ENCODE results near the gene KRT6A. TPM values are rescaled to one million over a fixed set of nuclear protein-coding genes. Genes with fewer than 3 reads are reported as not detected.

The KRT6A gene
- total and polyA plus RNA-seq, 2 of the 8 experiments (the other 6 are each of a cell fraction or from before 2014, with no cell fraction given), result 0.11 TPM; not detected in 1

DNA sequence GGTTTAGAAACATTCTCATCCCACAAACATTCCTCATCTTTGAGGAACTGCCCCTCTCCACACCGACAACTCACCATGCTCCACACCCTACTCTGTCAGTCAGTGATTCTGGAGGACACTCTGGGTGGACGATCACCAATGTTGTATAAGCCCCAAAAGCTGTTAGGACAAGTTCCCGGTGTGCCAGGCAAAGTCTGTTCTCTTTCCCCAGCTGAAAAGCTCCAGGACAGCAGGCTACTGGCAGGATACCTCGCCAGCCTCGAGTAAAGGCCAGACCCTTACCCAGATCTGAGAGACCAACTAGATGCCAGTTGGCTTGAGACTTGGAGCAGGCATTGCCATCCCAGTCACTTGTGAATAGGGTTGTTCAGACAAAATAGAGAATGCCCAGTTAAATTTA is 15.2 kb upstream of the KRT6A start:
- Histone ChIP-seq H3K14ac (ENCODE audit: insufficient read length) (no peak overlapping the region), H2BK5ac (ENCODE audit: low read depth, low read length) (no peak overlapping the region), H3K9ac (replicated peaks in 1 of 4; ENCODE audit: extremely low read depth in 1 of 4, low read depth in 3 of 4, low read length in 3 of 4) (no peak overlapping the region), H2BK12ac (ENCODE audit: low read depth, low read length) (no peak overlapping the region), H3K4ac (replicated peaks; ENCODE audit: insufficient read length, low read depth, low read length) (no peak overlapping the region), H3K27me3 (replicated peaks in 1 of 4; ENCODE audit: control insufficient read depth in 3 of 4, extremely low read depth in 1 of 4, insufficient read depth in 3 of 4, low read length in 3 of 4) (no peaks in the 10 kb centered on the region), H2AK5ac (ENCODE audit: low read depth, low read length) (no peak overlapping the region), H2BK120ac (replicated peaks; ENCODE audit: low read depth, low read length) (no peak overlapping the region), H3K27ac (ENCODE audit: low read depth, low read length) (no peak overlapping the region), H4K20me1 (replicated peaks in 1 of 2; ENCODE audit: control insufficient read depth in 1 of 2, insufficient read depth in 2 of 2, low read length in 2 of 2) (no peaks in the 10 kb centered on the region), H3K23me2 (ENCODE audit: low read depth, low read length) (no peaks in the 10 kb centered on the region; the same call in 1 of the 2 replicates), H4K5ac (ENCODE audit: insufficient read length, low read depth, low read length) (no peak overlapping the region), H3K56ac (replicated peaks; ENCODE audit: insufficient read length, low read depth, low read length) (no peak overlapping the region), H3K4me3 (ENCODE audit: extremely low read depth in 1 of 4, insufficient read depth in 2 of 4, low read depth in 3 of 4, low read length in 4 of 4) (no peak overlapping the region), H2AFZ (ENCODE audit: low read length) (no peak overlapping the region), H3K79me2 (ENCODE audit: control insufficient read depth in 1 of 2, insufficient read depth in 2 of 2, low read length in 2 of 2) (no peaks in the 10 kb centered on the region), H3K9me3 (ENCODE audit: insufficient read depth in 2 of 2, low read depth in 1 of 2, low read length in 1 of 2) (peaks cover 2 to 6% of the 10 kb centered on the region in 2 experiments; a peak in 1 of 4 replicates), H3K4me2 (ENCODE audit: insufficient read depth in 1 of 2, low read depth in 2 of 2, low read length in 2 of 2) (no peak overlapping the region), H2BK15ac (ENCODE audit: low read length) (no peak overlapping the region), H4K91ac (replicated peaks; ENCODE audit: insufficient read length, low read length) (no peak overlapping the region), H2BK20ac (ENCODE audit: low read length) (no peak overlapping the region), H3K36me3 (ENCODE audit: control insufficient read depth in 2 of 4, insufficient read depth in 4 of 4, low read length in 3 of 4) (no peaks in the 10 kb centered on the region), H3K79me1 (ENCODE audit: low read depth, low read length) (no peaks in the 10 kb centered on the region), H3K18ac (ENCODE audit: extremely low read depth, low read length) (no peak overlapping the region), H3K23ac (ENCODE audit: insufficient read length) (no peak overlapping the region), H3K4me1 (replicated peaks in 1 of 4; ENCODE audit: control insufficient read depth in 3 of 4, insufficient read depth in 4 of 4, low read length in 3 of 4) (no peaks in the 10 kb centered on the region), H4K8ac (ENCODE audit: extremely low read depth, insufficient read depth, low read length) (no peak overlapping the region)
- ChIA-PET CTCF (ENCODE audit: partially characterized antibody) (interaction anchor here (0.7 to 4.8 kb wide), 17 partner anchors 9 to 368 kb away, joined by 3 to 36 read pairs (median 5); partner anchors contain the start of genes KRT5, KRT6A and KRT74), POLR2A (ENCODE audit: partially characterized antibody) (no interaction called here)
- 96% methylated on average over 5 of the region's 5 CpGs; no CpG with 5 or more reads in 1 of the 2 experiments for WGBS, 2 experiments (ENCODE audit: extremely low coverage in 1 of 2, insufficient coverage in 1 of 2, insufficient read length in 1 of 2, insufficient replicate concordance in 2 of 2, low coverage in 1 of 2, low lambda C conversion rate in 2 of 2, missing lambda C conversion rate in 1 of 2)
- DNase-seq (ENCODE audit: low read depth in 1 of 2, low spot score in 2 of 2) (no peak), FAIRE-seq (no peak)
- TF ChIP-seq SUZ12 (IDR thresholded peaks at IDR 0.05; ENCODE audit: low read length), result no peak
- TF ChIP-seq, protein P1, sequence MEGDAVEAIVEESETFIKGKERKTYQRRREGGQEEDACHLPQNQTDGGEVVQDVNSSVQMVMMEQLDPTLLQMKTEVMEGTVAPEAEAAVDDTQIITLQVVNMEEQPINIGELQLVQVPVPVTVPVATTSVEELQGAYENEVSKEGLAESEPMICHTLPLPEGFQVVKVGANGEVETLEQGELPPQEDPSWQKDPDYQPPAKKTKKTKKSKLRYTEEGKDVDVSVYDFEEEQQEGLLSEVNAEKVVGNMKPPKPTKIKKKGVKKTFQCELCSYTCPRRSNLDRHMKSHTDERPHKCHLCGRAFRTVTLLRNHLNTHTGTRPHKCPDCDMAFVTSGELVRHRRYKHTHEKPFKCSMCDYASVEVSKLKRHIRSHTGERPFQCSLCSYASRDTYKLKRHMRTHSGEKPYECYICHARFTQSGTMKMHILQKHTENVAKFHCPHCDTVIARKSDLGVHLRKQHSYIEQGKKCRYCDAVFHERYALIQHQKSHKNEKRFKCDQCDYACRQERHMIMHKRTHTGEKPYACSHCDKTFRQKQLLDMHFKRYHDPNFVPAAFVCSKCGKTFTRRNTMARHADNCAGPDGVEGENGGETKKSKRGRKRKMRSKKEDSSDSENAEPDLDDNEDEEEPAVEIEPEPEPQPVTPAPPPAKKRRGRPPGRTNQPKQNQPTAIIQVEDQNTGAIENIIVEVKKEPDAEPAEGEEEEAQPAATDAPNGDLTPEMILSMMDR (IDR thresholded peaks at IDR 0.05; ENCODE audit: control extremely low read depth in 1 of 3, insufficient read depth in 1 of 3, low read depth in 1 of 3, low read length in 3 of 3), result no peak
- TF ChIP-seq NRF1 (IDR thresholded peaks at IDR 0.05; ENCODE audit: low read depth, low read length), result no peak
- no peak for TF ChIP-seq SIN3A (conservative IDR thresholded peaks at IDR 0.05 in 1 of 2, IDR thresholded peaks at IDR 0.05 in 1 of 2; ENCODE audit: low read depth in 1 of 2, low read length in 2 of 2)
- no peak for TF ChIP-seq CHD2 (IDR thresholded peaks at IDR 0.05; ENCODE audit: low read length)
- TF ChIP-seq SRF (IDR thresholded peaks at IDR 0.05; ENCODE audit: low read depth, low read length), result no peak
- TF ChIP-seq BACH1 (IDR thresholded peaks at IDR 0.05; ENCODE audit: low read length), result no peak
- no peak for TF ChIP-seq CEBPB (IDR thresholded peaks at IDR 0.05; ENCODE audit: low read depth, low read length)
- TF ChIP-seq CREB1 (IDR thresholded peaks at IDR 0.05), result no peak
- TF ChIP-seq SP4 (IDR thresholded peaks at IDR 0.05; ENCODE audit: low read length), result no peak
- TF ChIP-seq CBX8 (IDR thresholded peaks at IDR 0.05; ENCODE audit: borderline replicate concordance, low read depth, low read length), result no peak
- no peak for TF ChIP-seq KDM5A (IDR thresholded peaks at IDR 0.05; ENCODE audit: low read length)
- TF ChIP-seq BCL11A (IDR thresholded peaks at IDR 0.05; ENCODE audit: low read depth in 2 of 2, low read length in 2 of 2), result no peak
